Right ventricle myocardium superior (tissue), 1 donor: ENCODE measurements around the gene RAB32. TPM values are rescaled to one million over a fixed set of nuclear protein-coding genes. Genes with fewer than 3 reads are reported as not detected.
"Not testable (repeated sequence)": the region's sequence is repeated elsewhere in the genome, so short reads cannot be mapped to it uniquely, and the experiment has no call there.

Experiments used
- ATAC-seq: fragments of 200-7000 bp; cut with Tn5 transposase; one replicate; pipeline ENCODE4 v1.9.1; 2020; ENCODE audit warnings: mild to moderate bottlenecking; ENCODE audit not compliant: poor library complexity
- DNase-seq: peaks from one replicate; pipeline ENCODE4 v3.0.0-alpha.2; 2020
- intact Hi-C: fragments of 100-400 bp; cut with DNase I; formaldehyde crosslinking; loops from one replicate; pipeline ENCODE4 v1.11.2; 2022
- long read RNA-seq: library from polyadenylated mRNA; unstranded; transcript quantifications from one replicate; pipeline ENCODE4 v2.0.0, GENCODE V29; 2021
- total RNA-seq: library from RNA; stranded (reverse); fragmentation: NEBNext Ultra II Directional; extraction: Animal tissue kit (Norgen Biotek cat#: 25700); gene quantifications from one replicate; pipeline ENCODE4 v1.2.1, GENCODE V29; 2021
- donor health status: DM: no; HTN: yes; CAD: no; lungs with severe emphysema.

Gene RAB32
- total RNA-seq: 5.3 TPM
- long read RNA-seq, transcript RAB32-201 (3 exons, 1,217 nt): major isoform, 10 of 10 reads
- long read RNA-seq, partial matches to known transcripts: 0 of 10 reads
- long read RNA-seq, other reads (novel, unspliced or antisense): 0 of 10 reads

- intact Hi-C loops: no loop called here
- DNase-seq: peak; percentile 97
- ATAC-seq: peak; percentile 97
Observed at GRCh38 chr6:146543211-146543939, at the start of gene RAB32. Gene RAB32 (plus strand): TSS chr6:146543833. CDS start chr6:146543872, 39 bp downstream.

- no peak for DNase-seq
- ATAC-seq: no peak
- intact Hi-C loops: no loop called here
Observed at GRCh38 chr6:146498309-146498708, 45.3 kb upstream of the RAB32 start.

GRCh38 chr6:146503096-146503495, 40.5 kb upstream of the RAB32 start:
- intact Hi-C loops: no loop called here
- no peak for DNase-seq
- no peak for ATAC-seq

GRCh38 chr6:146515212-146515611, 28.4 kb upstream of the RAB32 start:
- intact Hi-C loops: no loop called here
- DNase-seq: no peak
- no peak for ATAC-seq

- ATAC-seq (no peak), DNase-seq (no peak)
- intact Hi-C loops: no loop called here
Observed at GRCh38 chr6:146526192-146526591, 17.4 kb upstream of the RAB32 start.

GRCh38 chr6:146532702-146533101, 10.9 kb upstream of the RAB32 start:
- DNase-seq (no peak), ATAC-seq (no peak)
- intact Hi-C loops: no loop called here

GRCh38 chr6:146542881-146543210, 787 bp upstream of the RAB32 start:
- DNase-seq: no peak
- ATAC-seq: no peak
- intact Hi-C loops: no loop called here

- DNase-seq (peak; percentile 74), ATAC-seq (peak; percentile 31)
- intact Hi-C loops: no loop called here
Observed at GRCh38 chr6:146543940-146544615, 445 bp downstream of the RAB32 start.

GRCh38 chr6:146544616-146545182, 1.1 kb downstream of the RAB32 start:
- no peak for ATAC-seq
- no peak for DNase-seq
- intact Hi-C loops: no loop called here

GRCh38 chr6:146545581-146545980, 1.9 kb downstream of the RAB32 start:
- intact Hi-C loops: no loop called here
- no peak for ATAC-seq
- no peak for DNase-seq

GRCh38 chr6:146546443-146547043, 2.9 kb downstream of the RAB32 start:
- ATAC-seq (peak; percentile 19), DNase-seq (no peak)
- intact Hi-C loops: no loop called here

GRCh38 chr6:146547889-146548288, 4.3 kb downstream of the RAB32 start:
- intact Hi-C loops: no loop called here
- DNase-seq (no peak), ATAC-seq (no peak)

GRCh38 chr6:146548898-146549374, 5.3 kb downstream of the RAB32 start:
- ATAC-seq (no peak), DNase-seq (no peak)
- intact Hi-C loops: no loop called here

GRCh38 chr6:146550911-146551310, 7.3 kb downstream of the RAB32 start:
- DNase-seq (no peak), ATAC-seq (peak; percentile 73)
- intact Hi-C loops: no loop called here

- DNase-seq (no peak), ATAC-seq (no peak)
- intact Hi-C loops: no loop called here
Observed at GRCh38 chr6:146551545-146551944, 7.9 kb downstream of the RAB32 start.

- ATAC-seq (no peak), DNase-seq (no peak)
- intact Hi-C loops: no loop called here
Observed at GRCh38 chr6:146553377-146554135, 9.9 kb downstream of the RAB32 start.

GRCh38 chr6:146560607-146561006, 17.0 kb downstream of the RAB32 start:
- ATAC-seq: no peak
- no peak for DNase-seq
- intact Hi-C loops: no loop called here

- ATAC-seq, intact Hi-C loops: not testable (repeated sequence)
Observed at GRCh38 chr6:146566661-146567060, 23.0 kb downstream of the RAB32 start.

GRCh38 chr6:146568619-146569018, 25.0 kb downstream of the RAB32 start:
- ATAC-seq, intact Hi-C loops, DNase-seq: not testable (repeated sequence)

More at GRCh38 chr6:146566661-146567060, 23.0 kb downstream of the RAB32 start:
- DNase-seq: not testable (repeated sequence)
